NK-92 treated with Interleukin-12 subunit alpha and Interleukin-12 subunit beta, amount 100 ng/mL, for 24 hours (cell line): Measurements from ENCODE around the gene HS6ST1.

ENCODE experiments used
- DNase-seq: peaks from one replicate; lab custom pipeline; 2025; lab: John Stamatoyannopoulos, UW

HS6ST1 gene

GRCh38 chr2:128235581-128235980 lies 83.1 kb downstream of the HS6ST1 start:
- no peak for DNase-seq

- no peak for DNase-seq
Observed at GRCh38 chr2:128234613-128235012, 84.1 kb downstream of the HS6ST1 start.

GRCh38 chr2:128233790-128234395 lies 84.8 kb downstream of the HS6ST1 start:
- no peak for DNase-seq

GRCh38 chr2:128232965-128233789 lies 85.5 kb downstream of the HS6ST1 start:
- peak; percentile 20 for DNase-seq

- DNase-seq: no peak
Observed at GRCh38 chr2:128228894-128229293, 89.8 kb downstream of the HS6ST1 start.

GRCh38 chr2:128227862-128228261 lies 90.8 kb downstream of the HS6ST1 start:
- no peak for DNase-seq

GRCh38 chr2:128219891-128220290 lies 98.8 kb downstream of the HS6ST1 start:
- no peak for DNase-seq

GRCh38 chr2:128217671-128218070 lies 101.0 kb downstream of the HS6ST1 start:
- DNase-seq: no peak

GRCh38 chr2:128215897-128216642 lies 102.6 kb downstream of the HS6ST1 start:
- no peak for DNase-seq
